H1 (cell line): Measurements from ENCODE around the gene ADGRB3. TPM values are rescaled to one million over a fixed set of nuclear protein-coding genes. Genes with fewer than 3 reads are reported as not detected.

ENCODE experiments used
- CTCF ChIA-PET: fragments of 300-600 bp; sonication (Branson Sonifier 250); formaldehyde crosslinking; loops from one replicate; lab custom pipeline; 2021; ENCODE audit not compliant: partially characterized antibody; lab: Charles Lee
- POLR2A ChIA-PET: fragments of 300-600 bp; sonication (Branson Sonifier 250); formaldehyde crosslinking; loops from one replicate; lab custom pipeline; 2021; ENCODE audit warnings: inconsistent platforms; ENCODE audit not compliant: partially characterized antibody; lab: Charles Lee
- DNase-seq, 2 experiments: peaks; one replicate each; pipeline versions ENCODE4 v3.0.0 to v3.0.0-alpha.2; 2010 to 2022; ENCODE audit warnings: low spot score in 2 of 2, low read depth in 1 of 2, mixed read lengths in 1 of 2
- FAIRE-seq: peaks from 2 replicates; lab custom pipeline; 2011; peaks lifted over from hg19 to GRCh38; lab: Jason Lieb, UNC
- H2AFZ ChIP-seq: 2 replicates; pipeline ENCODE4 v1.8.1; 2012; ENCODE audit warnings: low read length, inconsistent platforms
- H2AK5ac ChIP-seq: 2 replicates; pipeline ENCODE4 v1.6.1; 2013; ENCODE audit warnings: low read depth, low read length
- H2BK120ac ChIP-seq: replicated peaks from 2 replicates; pipeline ENCODE3; 2013; ENCODE audit warnings: low read depth, low read length, inconsistent platforms
- H2BK12ac ChIP-seq: 2 replicates; pipeline ENCODE4 v1.6.1; 2013; ENCODE audit warnings: low read depth, low read length
- H2BK15ac ChIP-seq: 2 replicates; pipeline ENCODE4 v1.6.1; 2013; ENCODE audit warnings: low read length
- H2BK20ac ChIP-seq: 2 replicates; pipeline ENCODE4 v1.6.1; 2013; ENCODE audit warnings: low read length
- H2BK5ac ChIP-seq: 2 replicates; pipeline ENCODE4 v1.6.1; 2013; ENCODE audit warnings: low read depth, low read length
- H3K14ac ChIP-seq: 2 replicates; pipeline ENCODE4 v1.6.1; 2013; ENCODE audit warnings: inconsistent platforms; ENCODE audit not compliant: insufficient read length
- H3K18ac ChIP-seq: 2 replicates; pipeline ENCODE4 v1.6.1; 2013; ENCODE audit warnings: low read length; ENCODE audit errors: extremely low read depth
- H3K23ac ChIP-seq: 2 replicates; pipeline ENCODE4 v1.6.1; 2013; ENCODE audit warnings: inconsistent platforms; ENCODE audit not compliant: insufficient read length
- H3K23me2 ChIP-seq: 2 replicates; pipeline ENCODE4 v1.6.1; 2013; ENCODE audit warnings: low read depth, low read length
- H3K27ac ChIP-seq: 2 replicates; pipeline ENCODE4 v1.6.1; 2011; ENCODE audit warnings: low read depth, low read length, inconsistent platforms
- H3K27me3 ChIP-seq, 4 experiments: replicated peaks in 1 of 4; 1 replicate in 1 of 4; 2 replicates in 3 of 4; pipeline versions ENCODE4 v1.6.1 to v1.8.1; 2011 to 2013; ENCODE audit warnings: low read length in 3 of 4, mild to moderate bottlenecking in 3 of 4, inconsistent platforms in 2 of 4, mixed read lengths in 2 of 4, moderate library complexity in 1 of 4; ENCODE audit not compliant: control insufficient read depth in 3 of 4, insufficient read depth in 3 of 4; ENCODE audit errors: extremely low read depth in 1 of 4
- H3K36me3 ChIP-seq, 4 experiments: 2 replicates each; pipeline versions ENCODE4 v1.6.1 to v1.8.1; 2011 to 2013; ENCODE audit warnings: mild to moderate bottlenecking in 4 of 4, low read length in 3 of 4, moderate library complexity in 2 of 4, control low read depth in 1 of 4, inconsistent platforms in 1 of 4; ENCODE audit not compliant: insufficient read depth in 4 of 4, control insufficient read depth in 2 of 4
- H3K4ac ChIP-seq: replicated peaks from 2 replicates; pipeline ENCODE3; 2013; ENCODE audit warnings: low read length, low read depth, mixed read lengths, inconsistent platforms; ENCODE audit not compliant: insufficient read length
- H3K4me1 ChIP-seq, 4 experiments: replicated peaks in 1 of 4; 1 replicate in 1 of 4; 2 replicates in 3 of 4; pipeline versions ENCODE4 v1.6.1 to v1.8.1; 2011 to 2013; ENCODE audit warnings: low read length in 3 of 4, inconsistent platforms in 2 of 4, mixed read lengths in 1 of 4; ENCODE audit not compliant: insufficient read depth in 4 of 4, control insufficient read depth in 3 of 4
- H3K4me2 ChIP-seq, 2 experiments: 2 replicates each; pipeline versions ENCODE4 v1.6.1 to v1.8.1; 2011 to 2013; ENCODE audit warnings: low read depth in 2 of 2, low read length in 2 of 2, control low read depth in 1 of 2, inconsistent platforms in 1 of 2, mild to moderate bottlenecking in 1 of 2; ENCODE audit not compliant: insufficient read depth in 1 of 2
- H3K4me3 ChIP-seq, 4 experiments: fragments of 200-600, 300-600 bp in 1 of 4; sonication (generic), shearing (Covaris generic), sonication (Bioruptor Twin) in 1 of 4; 2 replicates each; pipeline versions ENCODE4 v1.5.1 to v1.8.1; 2011 to 2016; ENCODE audit warnings: low read length in 4 of 4, low read depth in 3 of 4, control low read depth in 2 of 4, inconsistent platforms in 2 of 4, mild to moderate bottlenecking in 2 of 4, mixed read lengths in 1 of 4, moderate library complexity in 1 of 4; ENCODE audit not compliant: insufficient read depth in 2 of 4; ENCODE audit errors: extremely low read depth in 1 of 4
- H3K56ac ChIP-seq: replicated peaks from 2 replicates; pipeline ENCODE3; 2013; ENCODE audit warnings: low read depth, mild to moderate bottlenecking, mixed read lengths, low read length, inconsistent platforms; ENCODE audit not compliant: insufficient read length
- H3K79me1 ChIP-seq: 2 replicates; pipeline ENCODE4 v1.6.1; 2013; ENCODE audit warnings: low read depth, low read length, control low read depth
- H3K79me2 ChIP-seq, 2 experiments: 2 replicates each; pipeline versions ENCODE4 v1.6.1 to v1.8.1; 2012 to 2013; ENCODE audit warnings: low read length in 2 of 2, mild to moderate bottlenecking in 2 of 2, inconsistent platforms in 1 of 2; ENCODE audit not compliant: insufficient read depth in 2 of 2, control insufficient read depth in 1 of 2
- H3K9ac ChIP-seq, 4 experiments: replicated peaks in 1 of 4; 1 replicate in 1 of 4; 2 replicates in 3 of 4; pipeline versions ENCODE4 v1.6.1 to v1.8.1; 2011 to 2013; ENCODE audit warnings: low read depth in 3 of 4, low read length in 3 of 4, control low read depth in 2 of 4, mild to moderate bottlenecking in 2 of 4, moderate library complexity in 2 of 4, inconsistent platforms in 1 of 4; ENCODE audit errors: extremely low read depth in 1 of 4
- H3K9me3 ChIP-seq, 2 experiments: 2 replicates each; pipeline versions ENCODE4 v1.6.1 to v1.8.1; 2012 to 2013; ENCODE audit warnings: mild to moderate bottlenecking in 2 of 2, moderate library complexity in 2 of 2, control low read depth in 1 of 2, inconsistent platforms in 1 of 2, low read depth in 1 of 2, low read length in 1 of 2, mixed read lengths in 1 of 2; ENCODE audit not compliant: insufficient read depth in 2 of 2
- H4K20me1 ChIP-seq, 2 experiments: replicated peaks in 1 of 2; 2 replicates each; pipeline versions ENCODE3 to v1.8.1; 2011 to 2013; ENCODE audit warnings: inconsistent platforms in 2 of 2, low read length in 2 of 2, mild to moderate bottlenecking in 1 of 2; ENCODE audit not compliant: insufficient read depth in 2 of 2, control insufficient read depth in 1 of 2
- H4K5ac ChIP-seq: 2 replicates; pipeline ENCODE4 v1.6.1; 2013; ENCODE audit warnings: low read length, low read depth, mixed read lengths, inconsistent platforms; ENCODE audit not compliant: insufficient read length
- H4K8ac ChIP-seq: 2 replicates; pipeline ENCODE4 v1.8.0; 2013; ENCODE audit warnings: mild to moderate bottlenecking, moderate library complexity, low read length, inconsistent platforms; ENCODE audit not compliant: insufficient read depth; ENCODE audit errors: extremely low read depth
- H4K91ac ChIP-seq: replicated peaks from 2 replicates; pipeline ENCODE3; 2013; ENCODE audit warnings: low read length, mixed read lengths, inconsistent platforms; ENCODE audit not compliant: insufficient read length
- ASH2L ChIP-seq: fragments of 200-600, 300-600 bp; sonication (generic); IDR thresholded peaks from one replicate; pipeline ENCODE4 v1.7.1; 2017; ENCODE audit warnings: low read length
- CEBPB ChIP-seq: IDR thresholded peaks from 2 replicates; pipeline ENCODE4 v1.6.1; 2012; ENCODE audit warnings: low read depth, low read length
- HDAC2 ChIP-seq, 2 experiments: fragments of 300-600 bp in 1 of 2; sonication (generic) in 1 of 2; IDR thresholded peaks; 2 replicates each; pipeline ENCODE4 v1.6.1; 2011 to 2012; ENCODE audit warnings: low read depth in 2 of 2, low read length in 2 of 2, mild to moderate bottlenecking in 2 of 2, moderate library complexity in 2 of 2, borderline replicate concordance in 1 of 2, inconsistent platforms in 1 of 2
- KDM4A ChIP-seq: IDR thresholded peaks from one replicate; pipeline ENCODE4 v1.7.1; 2012; ENCODE audit warnings: low read depth, mild to moderate bottlenecking, moderate library complexity, low read length, inconsistent platforms; ENCODE audit not compliant: severe bottlenecking
- RNF2 ChIP-seq: fragments of 200-900, 300-1000 bp; sonication (generic); IDR thresholded peaks from 2 replicates; pipeline ENCODE4 v1.7.1; 2016; ENCODE audit warnings: borderline replicate concordance, low read depth, mild to moderate bottlenecking, antibody characterized with exemption, low read length; ENCODE audit not compliant: poor library complexity, severe bottlenecking; ENCODE audit errors: missing control alignments
- SAP30 ChIP-seq: fragments of 300-600 bp; sonication (generic); IDR thresholded peaks from 2 replicates; pipeline ENCODE4 v1.7.1; 2012; ENCODE audit warnings: low read length, moderate library complexity, mild to moderate bottlenecking, inconsistent platforms; ENCODE audit not compliant: insufficient read depth, insufficient replicate concordance
- SIN3A ChIP-seq, 2 experiments: IDR thresholded peaks in 1 of 2; conservative IDR thresholded peaks in 1 of 2; 2 replicates each; pipeline ENCODE4 v1.6.1; 2011 to 2012; ENCODE audit warnings: low read length in 2 of 2, improper control_type of control experiment in 1 of 2, low read depth in 1 of 2, mild to moderate bottlenecking in 1 of 2
- SP2 ChIP-seq: IDR thresholded peaks from 2 replicates; pipeline ENCODE4 v1.6.1; 2012; ENCODE audit warnings: mild to moderate bottlenecking, low read length, inconsistent platforms
- SUZ12 ChIP-seq: fragments of 200-600 bp; sonication (generic); IDR thresholded peaks from 2 replicates; pipeline ENCODE4 v1.6.1; 2012; ENCODE audit warnings: mild to moderate bottlenecking, inconsistent platforms, low read length, moderate library complexity, mixed read lengths
- WGBS, 2 experiments: shearing (Covaris generic) in 1 of 2; methylation state at CpG; one replicate each; pipeline versions ENCODE4 v1.1.6 to v1.1.7; 2013 to 2015; ENCODE audit warnings: low lambda C conversion rate in 2 of 2, mixed read lengths in 2 of 2, inconsistent platforms in 1 of 2, low coverage in 1 of 2, missing lambda C conversion rate in 1 of 2; ENCODE audit not compliant: insufficient replicate concordance in 2 of 2, insufficient coverage in 1 of 2, insufficient read length in 1 of 2; ENCODE audit errors: extremely low coverage in 1 of 2, missing lambda C conversion rate in 1 of 2; 5-methylcytosine and 5-hydroxymethylcytosine counted together
- polyA plus RNA-seq, 7 experiments: library from polyadenylated mRNA; depleted of rRNA in 3 of 7; stranded (reverse) in 5 of 7; unstranded in 2 of 7; fragments of >200 nt in 5 of 7; fragments of 200-250 nt in 2 of 7; gene quantifications; 1 replicate in 5 of 7; 2 replicates in 1 of 7; 4 replicates in 1 of 7; pipeline versions ENCODE4 v1.2.1 to v1.2.3, GENCODE V29; 2011 to 2013; ENCODE audit warnings: missing spikeins in 2 of 7, mixed read lengths in 2 of 7
- total RNA-seq: library from RNA; stranded (reverse); fragmentation: NEBNext Ultra II Directional; extraction: Animal tissue kit (Norgen Biotek cat#: 25700); gene quantifications from 2 replicates; pipeline ENCODE4 v1.2.1, GENCODE V29; 2021
- TF ChIP-seq, protein P1 (sequence below): IDR thresholded peaks from 2 replicates; pipeline ENCODE4 v1.6.1; 2012; ENCODE audit warnings: inconsistent platforms

The ADGRB3 gene
- total and polyA plus RNA-seq, 2 of the 8 experiments (the other 6 are each of a cell fraction or from before 2014, with no cell fraction given) = 0.35 to 1.2 TPM

DNA sequence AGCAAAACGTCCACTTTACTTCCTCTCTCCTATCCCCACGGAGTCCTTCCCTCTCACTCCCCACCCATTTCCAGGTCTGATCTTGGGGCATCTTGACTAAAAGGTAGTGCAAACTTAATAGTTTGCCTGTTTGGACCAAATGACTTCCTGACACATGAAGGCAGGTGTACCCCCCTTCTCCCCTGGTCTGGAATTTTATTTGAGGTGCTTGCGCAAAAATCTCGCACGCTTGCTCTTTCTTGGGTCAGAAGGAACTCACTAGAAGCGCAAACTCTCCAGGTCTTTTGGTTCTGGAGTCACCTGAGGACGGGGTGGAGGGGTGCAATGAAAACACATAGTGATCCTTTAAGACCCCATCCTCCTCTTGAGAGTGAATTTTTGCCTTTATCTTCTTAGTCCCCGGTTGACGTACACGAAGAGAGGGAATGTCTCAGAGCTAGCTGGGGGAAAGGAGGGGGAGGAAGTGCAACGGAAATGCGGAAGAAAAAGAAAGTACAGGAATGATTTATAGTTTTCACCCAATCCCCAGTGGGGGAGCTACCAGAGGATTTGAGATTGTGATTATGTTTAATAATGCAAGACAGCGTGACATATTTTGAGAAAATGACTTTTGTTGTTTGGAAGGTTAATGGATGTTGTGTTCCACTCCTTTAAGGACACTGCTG, 4.9 kb downstream of the ADGRB3 start:
- ChIA-PET CTCF (interaction anchor here (0.7 to 7.9 kb wide), 17 partner anchors 10 to 1526 kb away, joined by 3 to 119 read pairs (median 4); no protein-coding TSS in a partner anchor), POLR2A (interaction anchor here (1.3 kb wide), 1 partner anchor 11 kb away, joined by 4 read pairs; no protein-coding TSS in a partner anchor)
- Histone ChIP-seq H2AFZ (peak overlapping the region; percentile 60), H3K14ac (no peak overlapping the region), H3K23ac (no peak overlapping the region), H3K36me3 (no peaks in the 10 kb centered on the region), H3K4ac (no peak overlapping the region), H4K91ac (no peak overlapping the region), H3K4me2 (peak overlapping the region; percentile 87 to 99), H3K4me1 (peaks cover 0 to 13% (median 7%) of the 10 kb centered on the region in 4 experiments; a peak in 5 of 7 replicates), H3K27ac (no peak overlapping the region), H3K56ac (no peak overlapping the region), H2AK5ac (no peak overlapping the region), H3K79me2 (no peaks in the 10 kb centered on the region), H3K18ac (no peak overlapping the region), H4K5ac (no peak overlapping the region), H3K9me3 (no peaks in the 10 kb centered on the region), H3K4me3 (peak overlapping the region; percentile 40 to 66 (median 53); a peak in 7 of 8 replicates), H2BK5ac (no peak overlapping the region), H2BK12ac (no peak overlapping the region), H4K20me1 (peaks cover 0 to 4% of the 10 kb centered on the region in 2 experiments), H2BK120ac (no peak overlapping the region), H3K9ac (peak overlapping the region in 1 of 4 experiments; percentile 35; a peak in 1 of 7 replicates), H3K23me2 (peaks cover 10% of the 10 kb centered on the region), H2BK20ac (no peak overlapping the region), H3K79me1 (no peaks in the 10 kb centered on the region), H4K8ac (no peak overlapping the region), H2BK15ac (no peak overlapping the region), H3K27me3 (peaks cover 0 to 16% (median 10%) of the 10 kb centered on the region in 4 experiments; a peak in 6 of 7 replicates)
- DNase-seq (peak in 1 of 2 experiments; percentile 42), FAIRE-seq (peak; percentile 57)
- 8% methylated on average over 13 of the region's 13 CpGs; no CpG with 5 or more reads in 1 of the 2 experiments for WGBS, 2 experiments
- TF ChIP-seq ASH2L (peak; percentile 80), SUZ12 (peak; percentile 31; the same call in 1 of the 2 replicates), SP2 (no peak), HDAC2 (IDR thresholded peaks at IDR 0.05; ENCODE audit: borderline replicate concordance in 1 of 2, low read depth in 2 of 2, low read length in 2 of 2) (no peak), KDM4A (peak; percentile 61), CEBPB (no peak), RNF2 (peak; percentile 33), SIN3A (conservative IDR thresholded peaks at IDR 0.05 in 1 of 2, IDR thresholded peaks at IDR 0.05 in 1 of 2; ENCODE audit: low read depth in 1 of 2, low read length in 2 of 2) (no peak), SAP30 (peak; percentile 4)
- TF ChIP-seq, protein P1, sequence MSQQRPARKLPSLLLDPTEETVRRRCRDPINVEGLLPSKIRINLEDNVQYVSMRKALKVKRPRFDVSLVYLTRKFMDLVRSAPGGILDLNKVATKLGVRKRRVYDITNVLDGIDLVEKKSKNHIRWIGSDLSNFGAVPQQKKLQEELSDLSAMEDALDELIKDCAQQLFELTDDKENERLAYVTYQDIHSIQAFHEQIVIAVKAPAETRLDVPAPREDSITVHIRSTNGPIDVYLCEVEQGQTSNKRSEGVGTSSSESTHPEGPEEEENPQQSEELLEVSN = no peak
